ENCODE results near the gene ZNF491.
A peak's percentile ranks its signal among the peaks of the same experiment; 100 is the strongest.

The ZNF491 gene

GRCh38 chr19:11814029-11814699, 15.8 kb downstream of the ZNF491 start, which contains the start of gene ZNF440:
ZNF440 (plus strand) TSS chr19:11814273; CDS start chr19:11814448, 175 bp downstream.
- peak within 1 kb of the TSS; percentile 92 for H3K4me2 ChIP-seq (ENCODE audit: low read length)
- TF ChIP-seq CTCF (IDR thresholded peaks at IDR 0.05; ENCODE audit: low read depth, low read length) (no peak), EZH2phosphoT487 (IDR thresholded peaks at IDR 0.05; ENCODE audit: low read depth) (no peak)
- peak within 1 kb of the TSS; percentile 87 for H3K4me3 ChIP-seq (ENCODE audit: low read length)
- peak within 1 kb of the TSS; percentile 91 for H2AFZ ChIP-seq (ENCODE audit: low read depth, low read length)
- H3K27ac ChIP-seq (ENCODE audit: low read length) = no peak within 1 kb of the TSS
- no peaks in the 10 kb centered on the region for H3K9me3 ChIP-seq (ENCODE audit: insufficient read depth, low read length)
- 0 out of 2 replicates have a peak, but pooled peaks cover 4% of the 10 kb centered on the region for H3K79me2 ChIP-seq (ENCODE audit: low read length)
- peaks cover 2% of the 10 kb centered on the region for H3K36me3 ChIP-seq (replicated peaks; ENCODE audit: low read depth, low read length)
- peak within 1 kb of the TSS; percentile 77 for H3K9ac ChIP-seq (ENCODE audit: low read length)
- H3K4me1 ChIP-seq (ENCODE audit: low read length) = peaks cover 5% of the 10 kb centered on the region
- H4K20me1 ChIP-seq (ENCODE audit: insufficient read depth, low read length) = no peaks in the 10 kb centered on the region
- H3K27me3 ChIP-seq (ENCODE audit: low read depth, low read length) = no peaks in the 10 kb centered on the region

- no peaks in the 10 kb centered on the region for H4K20me1 ChIP-seq (ENCODE audit: insufficient read depth, low read length)
- peaks cover 2% of the 10 kb centered on the region for H3K36me3 ChIP-seq (replicated peaks; ENCODE audit: low read depth, low read length)
- H3K4me1 ChIP-seq (ENCODE audit: low read length) = peaks cover 5% of the 10 kb centered on the region
- H3K27ac ChIP-seq (ENCODE audit: low read length) = no peak overlapping the region
- TF ChIP-seq CTCF (IDR thresholded peaks at IDR 0.05; ENCODE audit: low read depth, low read length) = no peak
- no peak for TF ChIP-seq EZH2phosphoT487 (IDR thresholded peaks at IDR 0.05; ENCODE audit: low read depth)
- 0 out of 2 replicates have a peak, but pooled peaks cover 4% of the 10 kb centered on the region for H3K79me2 ChIP-seq (ENCODE audit: low read length)
- peak overlapping the region; percentile 86 for H2AFZ ChIP-seq (ENCODE audit: low read depth, low read length)
- peak overlapping the region; percentile 92 for H3K4me2 ChIP-seq (ENCODE audit: low read length)
- H3K9me3 ChIP-seq (ENCODE audit: insufficient read depth, low read length) = no peaks in the 10 kb centered on the region
- no peaks in the 10 kb centered on the region for H3K27me3 ChIP-seq (ENCODE audit: low read depth, low read length)
- peak overlapping the region; percentile 77 for H3K9ac ChIP-seq (ENCODE audit: low read length)
- peak overlapping the region; percentile 87 for H3K4me3 ChIP-seq (ENCODE audit: low read length)
Measured at GRCh38 chr19:11814700-11815035, 16.3 kb downstream of the ZNF491 start.

GRCh38 chr19:11821474-11822109, 23.3 kb downstream of the ZNF491 start:
- Histone ChIP-seq H3K4me3 (ENCODE audit: low read length) (no peak overlapping the region), H3K36me3 (replicated peaks; ENCODE audit: low read depth, low read length) (peaks cover 11% of the 10 kb centered on the region), H2AFZ (ENCODE audit: low read depth, low read length) (no peak overlapping the region)

More at GRCh38 chr19:11821474-11822109, 23.3 kb downstream of the ZNF491 start:
- Histone ChIP-seq H3K79me2 (ENCODE audit: low read length) (no peaks in the 10 kb centered on the region), H3K4me1 (ENCODE audit: low read length) (peaks cover 13% of the 10 kb centered on the region), H3K9me3 (ENCODE audit: insufficient read depth, low read length) (no peaks in the 10 kb centered on the region), H3K4me2 (ENCODE audit: low read length) (no peak overlapping the region), H4K20me1 (ENCODE audit: insufficient read depth, low read length) (no peaks in the 10 kb centered on the region), H3K27me3 (ENCODE audit: low read depth, low read length) (no peaks in the 10 kb centered on the region), H3K27ac (ENCODE audit: low read length) (no peak overlapping the region), H3K9ac (ENCODE audit: low read length) (no peak overlapping the region)
- TF ChIP-seq EZH2phosphoT487 (IDR thresholded peaks at IDR 0.05; ENCODE audit: low read depth) (no peak), CTCF (IDR thresholded peaks at IDR 0.05; ENCODE audit: low read depth, low read length) (no peak)

All from OCI-LY3 (cell line).